ENCODE measurements around the gene RAB6B. TPM values are rescaled to one million over a fixed set of nuclear protein-coding genes. Genes with fewer than 3 reads are reported as not detected.

Gene RAB6B
- total and polyA plus RNA-seq, 2 experiments from 2014 or later, result 2.6 to 9.1 TPM

- WGBS (ENCODE audit: low lambda C conversion rate, missing lambda C conversion rate), result 89% methylated on average over 8 of the region's 8 CpGs
- Histone ChIP-seq H3K36me3 (replicated peaks; ENCODE audit: insufficient read depth, low read depth) (no peaks in the 10 kb centered on the region), H3K4me1 (ENCODE audit: insufficient read depth) (no peaks in the 10 kb centered on the region), H3K27ac (no peak overlapping the region), H2AFZ (no peak overlapping the region), H3K4me2 (no peak overlapping the region), H3K4me3 (no peak overlapping the region), H4K20me1 (ENCODE audit: insufficient read depth, poor library complexity, severe bottlenecking) (no peaks in the 10 kb centered on the region), H3K27me3 (no peaks in the 10 kb centered on the region), H3K9me2 (replicated peaks; ENCODE audit: insufficient read depth) (no peaks in the 10 kb centered on the region), H3K9me3 (ENCODE audit: low read depth) (no peaks in the 10 kb centered on the region), H3K79me2 (no peaks in the 10 kb centered on the region)
- DNase-seq (ENCODE audit: low spot score), result peak; percentile 46
- TF ChIP-seq, protein P1, sequence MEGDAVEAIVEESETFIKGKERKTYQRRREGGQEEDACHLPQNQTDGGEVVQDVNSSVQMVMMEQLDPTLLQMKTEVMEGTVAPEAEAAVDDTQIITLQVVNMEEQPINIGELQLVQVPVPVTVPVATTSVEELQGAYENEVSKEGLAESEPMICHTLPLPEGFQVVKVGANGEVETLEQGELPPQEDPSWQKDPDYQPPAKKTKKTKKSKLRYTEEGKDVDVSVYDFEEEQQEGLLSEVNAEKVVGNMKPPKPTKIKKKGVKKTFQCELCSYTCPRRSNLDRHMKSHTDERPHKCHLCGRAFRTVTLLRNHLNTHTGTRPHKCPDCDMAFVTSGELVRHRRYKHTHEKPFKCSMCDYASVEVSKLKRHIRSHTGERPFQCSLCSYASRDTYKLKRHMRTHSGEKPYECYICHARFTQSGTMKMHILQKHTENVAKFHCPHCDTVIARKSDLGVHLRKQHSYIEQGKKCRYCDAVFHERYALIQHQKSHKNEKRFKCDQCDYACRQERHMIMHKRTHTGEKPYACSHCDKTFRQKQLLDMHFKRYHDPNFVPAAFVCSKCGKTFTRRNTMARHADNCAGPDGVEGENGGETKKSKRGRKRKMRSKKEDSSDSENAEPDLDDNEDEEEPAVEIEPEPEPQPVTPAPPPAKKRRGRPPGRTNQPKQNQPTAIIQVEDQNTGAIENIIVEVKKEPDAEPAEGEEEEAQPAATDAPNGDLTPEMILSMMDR (IDR thresholded peaks at IDR 0.05; ENCODE audit: poor library complexity), result peak; percentile 17
- TF ChIP-seq EZH2phosphoT487 (IDR thresholded peaks at IDR 0.05; ENCODE audit: low read depth, severe bottlenecking, unreplicated experiment), result no peak
These were observed 73.7 kb downstream of the RAB6B start for GRCh38 chr3:133821767-133822638.

DNA sequence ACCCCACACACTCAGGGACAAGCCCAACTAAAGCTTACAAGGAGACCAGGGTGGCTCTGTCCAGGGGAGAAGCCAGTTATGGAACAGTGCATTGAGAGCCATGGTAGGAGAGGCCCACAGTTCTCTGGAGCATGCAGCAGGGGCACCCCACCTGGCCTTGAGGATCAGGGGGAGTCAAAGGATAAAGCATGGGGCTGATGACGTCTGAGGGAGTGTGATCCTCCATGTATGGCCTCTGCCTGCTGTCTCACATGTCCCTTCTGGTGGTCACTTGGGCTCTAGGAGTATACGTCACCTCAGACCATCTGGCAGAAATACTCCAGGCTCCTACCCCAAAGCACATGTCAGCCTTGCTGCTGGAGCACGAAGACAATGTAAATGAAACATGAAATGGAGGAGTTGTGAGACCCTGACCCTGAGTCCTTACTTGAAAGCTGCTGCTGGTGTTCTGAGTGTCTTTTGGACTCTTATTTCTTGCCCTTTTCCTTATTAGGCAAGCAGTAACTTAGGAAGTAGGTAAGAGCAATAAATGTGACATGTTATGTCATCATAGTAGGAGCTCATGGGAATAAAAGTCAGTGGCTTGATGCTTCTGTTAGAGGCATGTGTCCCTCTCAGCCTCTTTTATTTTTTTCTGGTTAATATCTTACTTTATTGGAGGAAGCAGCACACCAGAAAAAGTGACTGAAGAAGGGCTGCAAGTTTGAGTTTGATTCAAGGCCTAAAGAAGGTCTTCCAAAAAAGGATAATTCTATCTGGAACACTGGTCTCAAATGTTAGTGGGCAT, 74.6 kb downstream of the RAB6B start:
- Histone ChIP-seq H3K4me1 (ENCODE audit: insufficient read depth) (no peaks in the 10 kb centered on the region), H4K20me1 (ENCODE audit: insufficient read depth, poor library complexity, severe bottlenecking) (no peaks in the 10 kb centered on the region), H3K27me3 (no peaks in the 10 kb centered on the region), H3K9me2 (replicated peaks; ENCODE audit: insufficient read depth) (no peaks in the 10 kb centered on the region), H3K4me2 (no peak overlapping the region), H3K4me3 (no peak overlapping the region), H3K27ac (no peak overlapping the region), H3K36me3 (replicated peaks; ENCODE audit: insufficient read depth, low read depth) (no peaks in the 10 kb centered on the region), H3K79me2 (no peaks in the 10 kb centered on the region), H2AFZ (no peak overlapping the region), H3K9me3 (ENCODE audit: low read depth) (no peaks in the 10 kb centered on the region)
- WGBS (ENCODE audit: low lambda C conversion rate, missing lambda C conversion rate), result 98% methylated on average over 3 of the region's 3 CpGs
- no peak for DNase-seq (ENCODE audit: low spot score)
- TF ChIP-seq EZH2phosphoT487 (IDR thresholded peaks at IDR 0.05; ENCODE audit: low read depth, severe bottlenecking, unreplicated experiment), result no peak
- TF ChIP-seq, protein P1 (IDR thresholded peaks at IDR 0.05; ENCODE audit: poor library complexity), result no peak
- no peak for TF ChIP-seq EZH2 (IDR thresholded peaks at IDR 0.05; ENCODE audit: borderline replicate concordance)

- TF ChIP-seq EZH2phosphoT487 (IDR thresholded peaks at IDR 0.05; ENCODE audit: low read depth, severe bottlenecking, unreplicated experiment) (no peak), EZH2 (IDR thresholded peaks at IDR 0.05; ENCODE audit: borderline replicate concordance) (no peak)
- TF ChIP-seq, protein P1 (IDR thresholded peaks at IDR 0.05; ENCODE audit: poor library complexity), result no peak
- no peaks in the 10 kb centered on the region for H3K9me3 ChIP-seq (ENCODE audit: low read depth)
- WGBS (ENCODE audit: low lambda C conversion rate, missing lambda C conversion rate), result 97% methylated on average over 4 of the region's 4 CpGs
- H3K4me2 ChIP-seq, result no peak overlapping the region
- no peaks in the 10 kb centered on the region for H3K4me1 ChIP-seq (ENCODE audit: insufficient read depth)
- H3K27me3 ChIP-seq, result no peaks in the 10 kb centered on the region
- H3K4me3 ChIP-seq, result no peak overlapping the region
- H3K27ac ChIP-seq, result no peak overlapping the region
- DNase-seq (ENCODE audit: low spot score), result no peak
- no peak overlapping the region for H2AFZ ChIP-seq
- H3K9me2 ChIP-seq (replicated peaks; ENCODE audit: insufficient read depth), result no peaks in the 10 kb centered on the region
- H4K20me1 ChIP-seq (ENCODE audit: insufficient read depth, poor library complexity, severe bottlenecking), result no peaks in the 10 kb centered on the region
- H3K79me2 ChIP-seq, result no peaks in the 10 kb centered on the region
- no peaks in the 10 kb centered on the region for H3K36me3 ChIP-seq (replicated peaks; ENCODE audit: insufficient read depth, low read depth)
These were observed 75.6 kb downstream of the RAB6B start for GRCh38 chr3:133820129-133820528.
